Lower leg skin (tissue), 4 donors: ENCODE measurements around the gene ITGB8. TPM values are rescaled to one million over a fixed set of nuclear protein-coding genes. Genes with fewer than 3 reads are reported as not detected.

ENCODE experiments used
- DNase-seq, 2 donors: peaks; one replicate each; pipeline ENCODE4 v3.0.0-alpha.2; 2019; ENCODE audit warnings: low spot score in 2 of 2
- H3K4me3 ChIP-seq: fragments of 200-600 bp; sonication (generic); 2 replicates; pipeline ENCODE4 v1.5.1; 2017; ENCODE audit warnings: mild to moderate bottlenecking, low read depth; ENCODE audit not compliant: poor library complexity, severe bottlenecking
- POLR2A ChIP-seq, 2 donors: fragments of 450-650 bp; IDR thresholded peaks; one replicate each; pipeline ENCODE4 v1.6.1; 2016 to 2017; ENCODE audit warnings: antibody characterized with exemption in 2 of 2, mild to moderate bottlenecking in 1 of 2, moderate library complexity in 1 of 2
- whole genome bisulfite sequencing, 2 donors: methylation state at CpG; one replicate each; pipeline ENCODE4 v1.1.5; 2018; 5-methylcytosine and 5-hydroxymethylcytosine counted together
- intact Hi-C: fragments of 100-400 bp; cut with DNase I; formaldehyde crosslinking; loops from one replicate; pipeline ENCODE4 v1.15.0; 2023; ENCODE audit warnings: low total_unique reads
- total RNA-seq, 4 donors: library from RNA; depleted of rRNA; stranded (reverse); fragments of >200 nt; gene quantifications; one replicate each; pipeline ENCODE4 v1.1.0, GENCODE V29; 2016
- TF ChIP-seq, protein P1 (sequence below), 3 donors: fragments of 450-650 bp; IDR thresholded peaks; one replicate each; pipeline ENCODE4 v1.5.1; 2016; ENCODE audit warnings: antibody characterized with exemption in 3 of 3, mild to moderate bottlenecking in 3 of 3, moderate library complexity in 2 of 3

ITGB8 gene
- total RNA-seq, 4 donors from 2014 or later: 25.0 to 66.1 (median 48.9) TPM

DNA sequence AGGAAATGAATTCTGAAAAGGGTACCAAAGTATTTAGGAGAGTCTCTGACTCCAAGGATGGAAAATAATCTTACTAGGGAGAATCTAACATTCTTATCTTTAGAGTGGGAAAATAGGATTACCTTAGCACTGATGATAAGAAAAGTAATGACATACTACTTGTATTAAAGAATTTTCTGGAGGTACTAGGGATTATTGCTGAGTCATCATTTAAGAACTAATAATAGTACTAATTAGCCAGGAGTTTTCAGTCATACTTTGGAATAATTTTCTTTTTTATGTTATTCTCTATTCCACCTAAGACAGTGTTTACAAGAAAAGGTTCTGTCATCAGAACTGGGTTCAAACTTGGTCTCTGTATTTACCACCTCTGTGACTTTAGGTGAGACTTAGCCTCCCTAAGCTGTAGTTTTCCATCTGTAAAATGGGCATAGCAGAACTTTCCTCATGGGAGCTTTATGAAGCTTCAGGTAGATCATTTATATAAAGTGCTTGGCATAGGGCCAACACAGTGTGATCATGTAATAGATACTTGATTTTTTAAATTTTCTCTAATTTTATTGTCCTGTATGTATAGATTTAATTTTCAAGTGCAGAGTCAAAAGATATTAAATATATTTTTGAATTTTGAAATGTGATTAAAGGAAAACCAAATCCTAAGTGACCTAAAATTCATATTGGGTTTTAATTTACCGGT lies 20.4 kb downstream of the ITGB8 start:
- DNase-seq: no peak
- 46 to 63% methylated on average over 1 of the region's 1 CpG for WGBS, 2 donors
- TF ChIP-seq POLR2A (IDR thresholded peaks at IDR 0.05): no peak
- TF ChIP-seq, protein P1, sequence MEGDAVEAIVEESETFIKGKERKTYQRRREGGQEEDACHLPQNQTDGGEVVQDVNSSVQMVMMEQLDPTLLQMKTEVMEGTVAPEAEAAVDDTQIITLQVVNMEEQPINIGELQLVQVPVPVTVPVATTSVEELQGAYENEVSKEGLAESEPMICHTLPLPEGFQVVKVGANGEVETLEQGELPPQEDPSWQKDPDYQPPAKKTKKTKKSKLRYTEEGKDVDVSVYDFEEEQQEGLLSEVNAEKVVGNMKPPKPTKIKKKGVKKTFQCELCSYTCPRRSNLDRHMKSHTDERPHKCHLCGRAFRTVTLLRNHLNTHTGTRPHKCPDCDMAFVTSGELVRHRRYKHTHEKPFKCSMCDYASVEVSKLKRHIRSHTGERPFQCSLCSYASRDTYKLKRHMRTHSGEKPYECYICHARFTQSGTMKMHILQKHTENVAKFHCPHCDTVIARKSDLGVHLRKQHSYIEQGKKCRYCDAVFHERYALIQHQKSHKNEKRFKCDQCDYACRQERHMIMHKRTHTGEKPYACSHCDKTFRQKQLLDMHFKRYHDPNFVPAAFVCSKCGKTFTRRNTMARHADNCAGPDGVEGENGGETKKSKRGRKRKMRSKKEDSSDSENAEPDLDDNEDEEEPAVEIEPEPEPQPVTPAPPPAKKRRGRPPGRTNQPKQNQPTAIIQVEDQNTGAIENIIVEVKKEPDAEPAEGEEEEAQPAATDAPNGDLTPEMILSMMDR (IDR thresholded peaks at IDR 0.05): no peak
- intact Hi-C loops: no loop called here
- no peak overlapping the region for H3K4me3 ChIP-seq

DNA sequence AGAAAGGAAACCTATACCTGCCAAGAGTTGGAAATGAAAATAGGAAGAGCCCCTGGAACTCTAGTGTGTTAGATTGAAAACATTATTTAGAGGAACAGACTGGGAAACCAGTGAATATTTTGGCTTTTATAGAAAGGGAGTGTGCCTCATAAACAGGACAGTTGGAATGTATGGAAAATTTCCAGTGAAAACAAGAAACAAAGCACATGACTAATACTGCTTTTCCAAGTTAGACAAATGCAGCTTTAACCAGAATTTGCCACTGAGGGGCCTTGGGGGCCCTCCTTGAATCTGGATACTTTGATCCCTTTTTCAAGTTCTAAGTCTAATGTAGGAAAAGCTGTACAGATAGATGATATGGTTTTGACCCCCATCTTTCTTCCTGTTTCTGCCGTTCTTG lies 21.2 kb downstream of the ITGB8 start:
- 19 to 37% methylated on average over 1 of the region's 1 CpG for WGBS, 2 donors
- intact Hi-C loops: no loop called here
- DNase-seq: no peak
- H3K4me3 ChIP-seq: no peak overlapping the region
- TF ChIP-seq POLR2A (IDR thresholded peaks at IDR 0.05): no peak
- TF ChIP-seq, protein P1 (IDR thresholded peaks at IDR 0.05): no peak

DNA sequence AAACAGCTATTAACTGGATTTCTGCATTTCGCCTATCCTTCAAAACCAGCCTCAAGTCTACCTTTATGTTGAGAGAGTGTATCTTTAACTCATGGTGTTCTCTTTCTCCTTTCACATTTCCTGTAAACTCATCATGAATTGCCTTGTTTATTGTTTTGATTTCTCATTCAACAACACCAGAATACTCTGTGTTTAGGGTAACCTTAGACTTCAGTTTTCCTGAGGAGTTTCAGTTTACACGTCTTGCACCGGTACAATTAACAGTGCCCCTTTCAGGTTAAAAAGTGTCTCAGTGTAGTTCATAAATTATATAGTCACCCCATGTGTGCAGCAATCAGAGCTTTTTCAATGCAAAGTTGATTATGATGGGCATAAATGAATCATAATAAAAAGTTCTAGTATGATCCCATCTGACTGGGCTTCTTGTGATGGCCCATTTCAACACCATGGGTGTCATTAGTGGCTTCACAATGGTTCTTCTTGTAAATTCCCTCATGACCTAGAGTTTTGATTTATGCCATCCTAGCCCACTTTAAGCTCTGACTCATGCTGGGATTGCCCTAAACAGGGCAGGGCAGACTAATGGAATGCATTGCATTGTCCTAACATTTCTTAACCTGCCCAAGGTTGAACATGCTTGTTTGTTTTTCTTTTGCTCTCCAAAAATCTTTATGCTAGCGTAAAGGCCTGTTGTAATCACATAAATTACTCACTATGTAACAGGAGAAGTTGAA lies 22.0 kb downstream of the ITGB8 start:
- peak in 1 of 2 donors; percentile 39 for DNase-seq
- WGBS, 2 donors: 51 to 52% methylated on average over 4 of the region's 4 CpGs
- TF ChIP-seq, protein P1 (IDR thresholded peaks at IDR 0.05): no peak
- TF ChIP-seq POLR2A (IDR thresholded peaks at IDR 0.05): no peak
- no peak overlapping the region for H3K4me3 ChIP-seq
- intact Hi-C loops: no loop called here

DNA sequence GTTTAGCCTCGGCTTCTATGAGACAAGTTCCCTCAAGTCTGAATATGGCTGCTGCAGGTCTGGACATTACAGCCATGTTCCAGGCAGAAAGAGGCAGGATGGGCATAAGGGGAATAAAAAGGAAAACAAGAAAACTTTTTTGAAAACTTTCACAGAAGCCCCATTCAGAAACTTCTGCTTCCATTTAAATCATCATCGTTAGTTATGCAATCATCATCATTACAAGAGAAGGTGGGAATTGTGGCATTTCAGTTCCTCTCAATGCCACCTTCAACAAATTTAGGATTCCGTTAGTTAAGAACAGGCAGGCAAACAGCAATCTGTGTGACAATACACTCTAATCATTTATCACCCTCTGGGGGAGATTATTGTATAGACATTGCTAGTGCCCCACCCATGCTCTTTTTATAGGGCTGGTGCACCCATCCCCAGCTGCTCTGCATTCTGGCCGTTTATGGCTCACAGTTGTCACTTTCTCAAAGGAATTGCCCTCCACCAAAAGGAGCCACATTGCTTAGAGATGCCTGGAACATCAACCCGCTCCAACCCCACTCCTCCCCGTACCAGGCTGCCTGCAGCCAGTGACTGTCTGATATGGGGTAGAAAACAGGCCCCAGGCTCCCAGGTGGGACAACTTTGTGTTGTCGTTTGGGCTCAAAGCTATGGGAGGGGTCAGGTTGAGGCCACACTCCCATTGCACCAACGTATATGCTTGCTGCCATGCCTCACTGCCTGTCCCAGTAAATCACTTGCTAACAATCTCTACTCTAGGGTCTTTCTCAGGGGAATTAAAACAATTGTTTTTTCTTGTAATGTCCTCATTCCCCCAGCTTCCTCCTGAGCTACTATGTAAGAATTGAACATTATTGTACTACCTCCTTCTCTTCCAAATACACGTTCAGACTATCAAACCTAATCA lies 24.2 kb downstream of the ITGB8 start:
- no peak for DNase-seq
- WGBS, 2 donors: 53 to 60% methylated on average over 9 of the region's 9 CpGs
- TF ChIP-seq, protein P1 (IDR thresholded peaks at IDR 0.05): no peak
- TF ChIP-seq POLR2A (IDR thresholded peaks at IDR 0.05): no peak
- H3K4me3 ChIP-seq: no peak overlapping the region
- intact Hi-C loops: no loop called here

DNA sequence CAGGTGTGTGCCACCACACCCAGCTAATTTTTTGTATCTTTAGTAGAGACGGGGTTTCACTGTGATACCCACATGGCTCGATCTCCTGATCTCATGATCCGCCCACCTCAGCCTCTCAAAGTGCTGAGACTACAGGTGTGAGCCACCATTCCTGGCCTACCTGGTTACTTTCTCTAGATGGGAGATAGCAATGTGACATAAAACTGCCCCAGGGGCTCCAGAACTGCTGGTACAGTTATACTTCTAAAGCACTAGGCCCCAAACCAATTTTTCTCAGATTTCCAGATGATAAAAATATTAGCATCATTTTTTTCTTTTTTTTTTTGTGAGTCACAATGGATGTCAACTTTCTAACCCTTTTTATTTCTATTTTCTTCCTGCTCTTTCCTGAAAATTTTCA lies 27.4 kb downstream of the ITGB8 start:
- H3K4me3 ChIP-seq: no peak overlapping the region
- 96 to 97% methylated on average over 3 of the region's 3 CpGs for WGBS, 2 donors
- TF ChIP-seq, protein P1 (IDR thresholded peaks at IDR 0.05): no peak
- no peak for TF ChIP-seq POLR2A (IDR thresholded peaks at IDR 0.05)
- DNase-seq: no peak
- intact Hi-C loops: no loop called here
